ENCODE results near the gene LIPM.

Gene LIPM

DNA sequence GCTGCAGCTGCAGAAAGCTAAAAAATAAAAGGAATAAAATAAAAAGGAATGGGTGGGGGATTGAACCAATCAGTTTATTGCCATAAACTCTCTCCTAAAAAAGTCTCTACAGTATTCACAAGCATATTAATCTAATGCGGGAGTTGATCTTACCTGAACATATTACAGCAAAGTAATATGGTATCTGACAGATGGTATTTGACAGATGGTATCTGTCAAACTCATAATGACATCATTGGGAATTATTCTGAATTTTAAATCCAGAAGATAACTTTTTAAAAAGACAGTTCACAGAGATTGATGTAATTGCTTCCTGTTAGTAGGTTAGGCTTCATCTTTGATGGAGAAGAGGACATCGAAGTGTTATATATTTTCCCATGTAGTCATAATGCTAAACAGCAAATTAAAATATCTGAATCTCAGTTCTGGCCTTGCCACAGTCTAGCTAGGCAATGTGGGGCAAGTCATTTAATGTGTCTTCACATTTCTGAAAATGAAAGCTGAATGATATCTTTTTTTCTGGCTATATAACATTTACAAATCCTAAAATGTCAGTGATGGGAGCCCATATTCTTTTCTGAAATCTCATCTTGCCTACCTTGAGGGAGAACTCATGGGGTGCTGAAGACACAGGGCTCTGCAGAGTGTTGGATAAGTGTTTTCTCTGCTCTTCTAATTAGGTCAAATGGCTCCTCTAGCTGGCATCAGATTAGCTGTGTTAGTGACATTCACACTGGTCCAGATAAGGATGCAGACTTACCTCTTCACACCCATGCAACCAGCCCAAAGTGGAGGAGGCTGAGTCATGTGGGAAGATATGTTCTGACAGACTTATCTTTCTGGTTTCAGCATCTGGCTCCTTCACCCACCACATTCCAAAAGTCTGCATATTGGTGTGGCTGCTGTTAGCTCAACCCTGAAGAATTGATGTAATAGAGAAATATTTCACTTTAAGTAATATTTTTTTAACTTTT is 2.1 kb upstream of the LIPM start (continued):
- TF ChIP-seq ZBTB26 (tag by site-specific recombination; optimal IDR thresholded peaks at IDR 0.05) (no peak), ZNF747 (tag by site-specific recombination; IDR thresholded peaks at IDR 0.05) (no peak), ZNF214 (tag by site-specific recombination; IDR thresholded peaks at IDR 0.05; ENCODE audit: borderline replicate concordance) (no peak), ZNF670 (tag by site-specific recombination; IDR thresholded peaks at IDR 0.05; ENCODE audit: low read depth) (no peak), ZNF621 (tag by site-specific recombination; IDR thresholded peaks at IDR 0.05) (no peak), EGR2 (tag by site-specific recombination; IDR thresholded peaks at IDR 0.05; ENCODE audit: low read depth) (peak; percentile 36; the same call in 1 of the 2 replicates), ZNF311 (tag by site-specific recombination; IDR thresholded peaks at IDR 0.05; ENCODE audit: borderline replicate concordance) (no peak), MYNN (tag by site-specific recombination; IDR thresholded peaks at IDR 0.05; ENCODE audit: borderline replicate concordance) (no peak), ZNF530 (tag by site-specific recombination; IDR thresholded peaks at IDR 0.05; ENCODE audit: low read depth) (no peak), ZNF18 (tag by site-specific recombination; IDR thresholded peaks at IDR 0.05) (no peak)
- TF ChIP-seq, protein P1, sequence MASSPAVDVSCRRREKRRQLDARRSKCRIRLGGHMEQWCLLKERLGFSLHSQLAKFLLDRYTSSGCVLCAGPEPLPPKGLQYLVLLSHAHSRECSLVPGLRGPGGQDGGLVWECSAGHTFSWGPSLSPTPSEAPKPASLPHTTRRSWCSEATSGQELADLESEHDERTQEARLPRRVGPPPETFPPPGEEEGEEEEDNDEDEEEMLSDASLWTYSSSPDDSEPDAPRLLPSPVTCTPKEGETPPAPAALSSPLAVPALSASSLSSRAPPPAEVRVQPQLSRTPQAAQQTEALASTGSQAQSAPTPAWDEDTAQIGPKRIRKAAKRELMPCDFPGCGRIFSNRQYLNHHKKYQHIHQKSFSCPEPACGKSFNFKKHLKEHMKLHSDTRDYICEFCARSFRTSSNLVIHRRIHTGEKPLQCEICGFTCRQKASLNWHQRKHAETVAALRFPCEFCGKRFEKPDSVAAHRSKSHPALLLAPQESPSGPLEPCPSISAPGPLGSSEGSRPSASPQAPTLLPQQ (tag by site-specific recombination; IDR thresholded peaks at IDR 0.05), result no peak

DNA sequence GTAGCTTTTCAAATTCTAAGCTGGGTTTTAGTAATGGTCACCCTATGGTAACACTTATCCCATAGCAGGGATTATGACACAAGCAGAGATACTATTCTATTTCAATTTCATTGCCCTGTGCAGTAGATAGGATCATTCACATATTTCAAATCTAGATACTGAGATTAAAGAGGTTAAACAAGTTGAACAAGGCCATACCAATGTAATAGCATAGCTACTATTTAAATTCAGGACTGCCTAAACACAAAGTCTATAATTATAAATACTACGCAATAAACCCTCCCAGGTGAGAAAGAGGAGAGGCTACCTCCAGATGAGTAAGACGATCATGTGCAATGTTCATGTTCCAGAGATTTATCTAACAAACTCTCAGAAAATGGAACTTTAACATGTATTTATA is 1.1 kb downstream of the LIPM start:
- Histone ChIP-seq H3K27ac (ENCODE audit: extremely low read depth, low read depth, low read length) (no peak overlapping the region), H3K36me3 (ENCODE audit: control insufficient read depth in 2 of 2, insufficient read depth in 1 of 2, low read length in 2 of 2) (no peaks in the 10 kb centered on the region), H3K4me1 (ENCODE audit: control insufficient read depth, insufficient read depth, low read length) (no peaks in the 10 kb centered on the region), H3K9me3 (ENCODE audit: control insufficient read depth, insufficient read depth, low read depth, low read length) (no peaks in the 10 kb centered on the region), H3K4me3 (ENCODE audit: low read depth, low read length) (no peak overlapping the region)
- POLR2A ChIA-PET, result interaction anchor here (0.6 kb wide), 2 partner anchors 145 to 1300 kb away, joined by 3 to 4 read pairs; no protein-coding TSS in a partner anchor
- TF ChIP-seq ZNF214 (tag by site-specific recombination; IDR thresholded peaks at IDR 0.05; ENCODE audit: borderline replicate concordance), result no peak
- CTCF ChIA-PET, result interaction anchor here (0.6 to 1.9 kb wide), 5 partner anchors 9 to 287 kb away, joined by 3 to 10 read pairs (median 5); no protein-coding TSS in a partner anchor

DNA sequence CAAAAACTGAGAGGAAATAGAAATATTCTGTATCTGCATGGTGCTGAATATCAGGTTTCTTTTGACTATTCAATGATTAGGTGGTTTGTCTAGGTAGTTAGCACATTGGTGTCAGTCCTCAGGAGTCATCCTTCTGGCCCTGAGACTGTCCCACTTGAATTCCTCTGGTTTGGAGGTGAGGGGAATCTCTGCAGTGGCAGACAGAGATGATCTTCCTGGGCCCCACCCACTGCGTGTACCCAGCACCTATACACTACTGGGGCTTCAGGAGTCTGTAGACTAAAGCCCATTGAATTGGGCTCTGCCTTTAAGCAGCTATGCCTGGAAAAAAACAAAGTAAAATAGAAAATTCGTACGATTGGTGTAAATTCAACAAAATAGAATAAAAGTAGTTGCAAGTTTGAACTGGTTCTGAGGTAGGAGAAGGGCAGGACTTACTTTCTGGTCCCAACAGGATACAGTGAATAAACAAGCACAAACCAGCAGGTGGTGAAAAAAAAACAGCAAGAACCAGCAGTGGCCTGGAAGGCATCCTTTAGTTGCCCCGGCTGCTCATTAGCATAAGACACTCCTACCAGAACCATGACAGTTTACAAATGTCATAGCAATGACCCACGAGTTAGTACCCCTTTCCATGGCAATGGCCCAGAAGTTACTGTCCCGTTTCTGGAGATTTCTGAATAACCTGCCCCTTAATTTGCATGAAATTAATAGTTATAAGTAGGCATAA is 1.7 kb downstream of the LIPM start:
- Histone ChIP-seq H3K4me1 (ENCODE audit: control insufficient read depth, insufficient read depth, low read length) (no peaks in the 10 kb centered on the region), H3K27ac (ENCODE audit: extremely low read depth, low read depth, low read length) (no peak overlapping the region), H3K9me3 (ENCODE audit: control insufficient read depth, insufficient read depth, low read depth, low read length) (no peaks in the 10 kb centered on the region), H3K36me3 (ENCODE audit: control insufficient read depth in 2 of 2, insufficient read depth in 1 of 2, low read length in 2 of 2) (no peaks in the 10 kb centered on the region), H3K4me3 (ENCODE audit: low read depth, low read length) (no peak overlapping the region)
- no peak for TF ChIP-seq ZNF133 (tag by site-specific recombination; IDR thresholded peaks at IDR 0.05)
- TF ChIP-seq ZNF701 (tag by site-specific recombination; IDR thresholded peaks at IDR 0.05), result no peak
- no peak for TF ChIP-seq ZNF174 (tag by site-specific recombination; IDR thresholded peaks at IDR 0.05)
- TF ChIP-seq, protein P2, sequence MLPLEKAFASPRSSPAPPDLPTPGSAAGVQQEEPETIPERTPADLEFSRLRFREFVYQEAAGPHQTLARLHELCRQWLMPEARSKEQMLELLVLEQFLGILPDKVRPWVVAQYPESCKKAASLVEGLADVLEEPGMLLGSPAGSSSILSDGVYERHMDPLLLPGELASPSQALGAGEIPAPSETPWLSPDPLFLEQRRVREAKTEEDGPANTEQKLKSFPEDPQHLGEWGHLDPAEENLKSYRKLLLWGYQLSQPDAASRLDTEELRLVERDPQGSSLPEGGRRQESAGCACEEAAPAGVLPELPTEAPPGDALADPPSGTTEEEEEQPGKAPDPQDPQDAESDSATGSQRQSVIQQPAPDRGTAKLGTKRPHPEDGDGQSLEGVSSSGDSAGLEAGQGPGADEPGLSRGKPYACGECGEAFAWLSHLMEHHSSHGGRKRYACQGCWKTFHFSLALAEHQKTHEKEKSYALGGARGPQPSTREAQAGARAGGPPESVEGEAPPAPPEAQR (tag by site-specific recombination; IDR thresholded peaks at IDR 0.05), result no peak
- no peak for TF ChIP-seq ZNF140 (tag by site-specific recombination; IDR thresholded peaks at IDR 0.05)
- no peak for TF ChIP-seq KLF8 (tag by site-specific recombination; IDR thresholded peaks at IDR 0.05)
- TF ChIP-seq ZEB2 (tag by site-specific recombination; IDR thresholded peaks at IDR 0.05), result no peak
- TF ChIP-seq ZNF514 (tag by site-specific recombination; IDR thresholded peaks at IDR 0.05), result no peak
- no peak for TF ChIP-seq GLIS1 (tag by site-specific recombination; IDR thresholded peaks at IDR 0.05)
- no peak for TF ChIP-seq ZNF830 (tag by site-specific recombination; IDR thresholded peaks at IDR 0.05; ENCODE audit: low read depth)
- ChIA-PET CTCF (interaction anchor here (0.6 to 1.9 kb wide), 6 partner anchors 10 to 288 kb away, joined by 3 to 5 read pairs (median 4); no protein-coding TSS in a partner anchor), POLR2A (interaction anchor here (0.6 kb wide), 2 partner anchors 145 to 1300 kb away, joined by 3 to 4 read pairs; no protein-coding TSS in a partner anchor)

Measured in HEK293 (cell line).